Stimulated activated CD8-positive, alpha-beta memory T cell treated with anti-CD3 and anti-CD28 coated beads, Interleukin-4, amount 100 ng/mL, for 48 hours (primary cell): ENCODE results near the gene CD1E.
"Not testable (repeated sequence)": the region's sequence is repeated elsewhere in the genome, so short reads cannot be mapped to it uniquely, and the experiment has no call there.

ENCODE experiments used
- DNase-seq: peaks from one replicate; pipeline ENCODE4 v3.0.0-alpha.2; 2020

Gene CD1E

GRCh38 chr1:158353303-158354075 lies at the start of gene CD1E:
CD1E (plus strand) TSS chr1:158353894; CDS start chr1:158353989, 95 bp downstream.
- DNase-seq: no peak

GRCh38 chr1:158310623-158311022 lies 43.1 kb upstream of the CD1E start:
- no peak for DNase-seq

GRCh38 chr1:158311066-158311465 lies 42.6 kb upstream of the CD1E start:
- DNase-seq: no peak

- no peak for DNase-seq
These were observed 29.8 kb upstream of the CD1E start for GRCh38 chr1:158323866-158324265.

- no peak for DNase-seq
These were observed 29.3 kb upstream of the CD1E start for GRCh38 chr1:158324395-158324794.

GRCh38 chr1:158327481-158327880 lies 26.2 kb upstream of the CD1E start:
- no peak for DNase-seq

- no peak for DNase-seq
These were observed 25.3 kb upstream of the CD1E start for GRCh38 chr1:158328426-158328825.

- DNase-seq: no peak
These were observed 24.4 kb upstream of the CD1E start for GRCh38 chr1:158329300-158329699.

- DNase-seq: no peak
These were observed 24.0 kb upstream of the CD1E start for GRCh38 chr1:158329733-158330132.

GRCh38 chr1:158330391-158331105 lies 23.1 kb upstream of the CD1E start:
- no peak for DNase-seq

- no peak for DNase-seq
These were observed 22.6 kb upstream of the CD1E start for GRCh38 chr1:158331106-158331425.

- DNase-seq: no peak
These were observed 22.1 kb upstream of the CD1E start, which contains the start of gene CD1B for GRCh38 chr1:158331481-158332150. CD1B (minus strand) TSS chr1:158331531; CDS start chr1:158331423, 108 bp downstream.

- DNase-seq: no peak
These were observed 20.1 kb upstream of the CD1E start for GRCh38 chr1:158333405-158334155.

- DNase-seq: no peak
These were observed 19.0 kb upstream of the CD1E start for GRCh38 chr1:158334526-158335212.

- no peak for DNase-seq
These were observed 18.5 kb upstream of the CD1E start for GRCh38 chr1:158335213-158335532.

GRCh38 chr1:158336413-158336812 lies 17.3 kb upstream of the CD1E start:
- not testable (repeated sequence) for DNase-seq

GRCh38 chr1:158348946-158349345 lies 4.7 kb upstream of the CD1E start:
- not testable (repeated sequence) for DNase-seq

- no peak for DNase-seq
These were observed 561 bp downstream of the CD1E start for GRCh38 chr1:158354255-158354654.

GRCh38 chr1:158355773-158356285 lies 2.1 kb downstream of the CD1E start:
- DNase-seq: no peak

- DNase-seq: no peak
These were observed 2.9 kb downstream of the CD1E start for GRCh38 chr1:158356616-158357015.

- no peak for DNase-seq
These were observed 3.7 kb downstream of the CD1E start for GRCh38 chr1:158357441-158357840.

- no peak for DNase-seq
These were observed 8.8 kb downstream of the CD1E start for GRCh38 chr1:158362482-158362881.
